ENCODE data around the gene ITPR2.

GRCh38 chr12:26608706-26609105 lies 224.3 kb downstream of the ITPR2 start:
- no peak for TF ChIP-seq EZH2 (IDR thresholded peaks at IDR 0.05; ENCODE audit: borderline replicate concordance, low read length)
- TF ChIP-seq CTCF (IDR thresholded peaks at IDR 0.05; ENCODE audit: low read length), result no peak

Measured in OCI-LY1 (cell line).